HL-60 (cell line): ENCODE data around the gene NEURL2.

Source experiments
- DNase-seq, 2 experiments: peaks; one replicate each; pipeline ENCODE4 v3.0.0-alpha.2; 2010 to 2020; ENCODE audit warnings: low read depth in 1 of 2, low spot score in 1 of 2
- H3K27ac ChIP-seq: fragments of 250-450 bp; sonication (Bioruptor Pico); replicated peaks from 2 replicates; pipeline ENCODE4 v1.5.1; 2020; ENCODE audit warnings: mild to moderate bottlenecking, moderate library complexity
- H3K27me3 ChIP-seq: fragments of 250-450 bp; sonication (Bioruptor Pico); 2 replicates; pipeline ENCODE4 v1.5.1; 2021; ENCODE audit warnings: mild to moderate bottlenecking, moderate library complexity; ENCODE audit not compliant: insufficient read depth, poor library complexity, severe bottlenecking
- H3K4me3 ChIP-seq: replicated peaks from 2 replicates; pipeline ENCODE4 v1.5.1; 2011; ENCODE audit warnings: mild to moderate bottlenecking, control low read depth, low read length; ENCODE audit not compliant: insufficient read depth
- GABPA ChIP-seq: IDR thresholded peaks from 2 replicates; pipeline ENCODE4 v1.6.1; 2012; ENCODE audit warnings: low read depth
- POLR2AphosphoS5 ChIP-seq: IDR thresholded peaks from 2 replicates; pipeline ENCODE4 v1.6.1; 2012; ENCODE audit warnings: low read depth
- SPI1 ChIP-seq: IDR thresholded peaks from 2 replicates; pipeline ENCODE4 v1.6.1; 2012; ENCODE audit warnings: low read depth, mild to moderate bottlenecking, borderline replicate concordance
- TF ChIP-seq, protein P1 (sequence below): IDR thresholded peaks from 2 replicates; pipeline ENCODE4 v1.6.1; 2012; ENCODE audit warnings: low read depth; ENCODE audit not compliant: insufficient replicate concordance
- TF ChIP-seq, protein P2 (sequence below): IDR thresholded peaks from one replicate; pipeline ENCODE4 v1.5.1; 2011; ENCODE audit warnings: low read length, control low read depth, inconsistent platforms; ENCODE audit not compliant: insufficient read depth

The NEURL2 gene

DNA sequence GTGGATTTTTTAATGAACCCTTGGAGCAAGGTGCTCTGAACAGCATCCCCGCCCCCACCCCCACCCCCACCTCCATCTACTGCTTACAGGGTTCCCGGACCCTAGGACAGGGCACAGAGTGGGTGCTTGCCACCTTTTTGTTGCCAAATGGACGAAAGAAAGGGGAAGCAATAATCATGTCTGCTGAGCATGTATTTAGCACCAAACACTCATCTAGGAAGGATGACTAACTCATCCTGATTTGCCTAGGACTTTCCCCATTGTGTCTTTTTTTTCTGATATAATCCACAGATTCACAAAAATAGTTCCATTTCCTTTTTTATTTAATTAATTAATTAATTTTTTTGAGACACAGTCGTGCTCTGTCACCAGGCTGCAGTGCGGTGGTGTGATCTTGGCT is 22.1 kb upstream of the NEURL2 start:
- TF ChIP-seq, protein P1, sequence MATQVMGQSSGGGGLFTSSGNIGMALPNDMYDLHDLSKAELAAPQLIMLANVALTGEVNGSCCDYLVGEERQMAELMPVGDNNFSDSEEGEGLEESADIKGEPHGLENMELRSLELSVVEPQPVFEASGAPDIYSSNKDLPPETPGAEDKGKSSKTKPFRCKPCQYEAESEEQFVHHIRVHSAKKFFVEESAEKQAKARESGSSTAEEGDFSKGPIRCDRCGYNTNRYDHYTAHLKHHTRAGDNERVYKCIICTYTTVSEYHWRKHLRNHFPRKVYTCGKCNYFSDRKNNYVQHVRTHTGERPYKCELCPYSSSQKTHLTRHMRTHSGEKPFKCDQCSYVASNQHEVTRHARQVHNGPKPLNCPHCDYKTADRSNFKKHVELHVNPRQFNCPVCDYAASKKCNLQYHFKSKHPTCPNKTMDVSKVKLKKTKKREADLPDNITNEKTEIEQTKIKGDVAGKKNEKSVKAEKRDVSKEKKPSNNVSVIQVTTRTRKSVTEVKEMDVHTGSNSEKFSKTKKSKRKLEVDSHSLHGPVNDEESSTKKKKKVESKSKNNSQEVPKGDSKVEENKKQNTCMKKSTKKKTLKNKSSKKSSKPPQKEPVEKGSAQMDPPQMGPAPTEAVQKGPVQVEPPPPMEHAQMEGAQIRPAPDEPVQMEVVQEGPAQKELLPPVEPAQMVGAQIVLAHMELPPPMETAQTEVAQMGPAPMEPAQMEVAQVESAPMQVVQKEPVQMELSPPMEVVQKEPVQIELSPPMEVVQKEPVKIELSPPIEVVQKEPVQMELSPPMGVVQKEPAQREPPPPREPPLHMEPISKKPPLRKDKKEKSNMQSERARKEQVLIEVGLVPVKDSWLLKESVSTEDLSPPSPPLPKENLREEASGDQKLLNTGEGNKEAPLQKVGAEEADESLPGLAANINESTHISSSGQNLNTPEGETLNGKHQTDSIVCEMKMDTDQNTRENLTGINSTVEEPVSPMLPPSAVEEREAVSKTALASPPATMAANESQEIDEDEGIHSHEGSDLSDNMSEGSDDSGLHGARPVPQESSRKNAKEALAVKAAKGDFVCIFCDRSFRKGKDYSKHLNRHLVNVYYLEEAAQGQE, result no peak
- TF ChIP-seq POLR2AphosphoS5, result no peak
- TF ChIP-seq, protein P2, sequence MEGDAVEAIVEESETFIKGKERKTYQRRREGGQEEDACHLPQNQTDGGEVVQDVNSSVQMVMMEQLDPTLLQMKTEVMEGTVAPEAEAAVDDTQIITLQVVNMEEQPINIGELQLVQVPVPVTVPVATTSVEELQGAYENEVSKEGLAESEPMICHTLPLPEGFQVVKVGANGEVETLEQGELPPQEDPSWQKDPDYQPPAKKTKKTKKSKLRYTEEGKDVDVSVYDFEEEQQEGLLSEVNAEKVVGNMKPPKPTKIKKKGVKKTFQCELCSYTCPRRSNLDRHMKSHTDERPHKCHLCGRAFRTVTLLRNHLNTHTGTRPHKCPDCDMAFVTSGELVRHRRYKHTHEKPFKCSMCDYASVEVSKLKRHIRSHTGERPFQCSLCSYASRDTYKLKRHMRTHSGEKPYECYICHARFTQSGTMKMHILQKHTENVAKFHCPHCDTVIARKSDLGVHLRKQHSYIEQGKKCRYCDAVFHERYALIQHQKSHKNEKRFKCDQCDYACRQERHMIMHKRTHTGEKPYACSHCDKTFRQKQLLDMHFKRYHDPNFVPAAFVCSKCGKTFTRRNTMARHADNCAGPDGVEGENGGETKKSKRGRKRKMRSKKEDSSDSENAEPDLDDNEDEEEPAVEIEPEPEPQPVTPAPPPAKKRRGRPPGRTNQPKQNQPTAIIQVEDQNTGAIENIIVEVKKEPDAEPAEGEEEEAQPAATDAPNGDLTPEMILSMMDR, result no peak
- TF ChIP-seq SPI1, result no peak
- TF ChIP-seq GABPA, result no peak
- Histone ChIP-seq H3K4me3 (no peak overlapping the region), H3K27ac (no peak overlapping the region), H3K27me3 (no peaks in the 10 kb centered on the region)
- DNase-seq, result no peak

DNA sequence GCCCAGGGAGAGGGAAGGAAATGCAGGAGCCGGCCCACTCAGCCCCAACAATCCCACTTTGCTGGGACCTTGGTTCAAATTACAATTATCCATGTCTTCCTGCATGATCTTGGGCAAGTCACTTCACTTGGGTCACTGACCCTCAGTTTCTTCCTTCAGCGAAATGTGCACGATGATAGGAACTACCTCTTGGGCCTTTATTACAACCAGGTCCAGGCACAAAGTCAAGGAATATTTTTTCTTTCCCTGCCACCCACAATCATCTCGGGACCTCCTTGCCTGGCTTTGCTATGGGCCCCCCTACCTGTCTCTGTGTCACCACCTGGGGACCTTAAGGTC is 21.3 kb upstream of the NEURL2 start:
- Histone ChIP-seq H3K27ac (no peak overlapping the region), H3K27me3 (no peaks in the 10 kb centered on the region), H3K4me3 (no peak overlapping the region)
- TF ChIP-seq, protein P1, result no peak
- TF ChIP-seq POLR2AphosphoS5, result no peak
- TF ChIP-seq, protein P2, result no peak
- no peak for TF ChIP-seq SPI1
- DNase-seq, result no peak

DNA sequence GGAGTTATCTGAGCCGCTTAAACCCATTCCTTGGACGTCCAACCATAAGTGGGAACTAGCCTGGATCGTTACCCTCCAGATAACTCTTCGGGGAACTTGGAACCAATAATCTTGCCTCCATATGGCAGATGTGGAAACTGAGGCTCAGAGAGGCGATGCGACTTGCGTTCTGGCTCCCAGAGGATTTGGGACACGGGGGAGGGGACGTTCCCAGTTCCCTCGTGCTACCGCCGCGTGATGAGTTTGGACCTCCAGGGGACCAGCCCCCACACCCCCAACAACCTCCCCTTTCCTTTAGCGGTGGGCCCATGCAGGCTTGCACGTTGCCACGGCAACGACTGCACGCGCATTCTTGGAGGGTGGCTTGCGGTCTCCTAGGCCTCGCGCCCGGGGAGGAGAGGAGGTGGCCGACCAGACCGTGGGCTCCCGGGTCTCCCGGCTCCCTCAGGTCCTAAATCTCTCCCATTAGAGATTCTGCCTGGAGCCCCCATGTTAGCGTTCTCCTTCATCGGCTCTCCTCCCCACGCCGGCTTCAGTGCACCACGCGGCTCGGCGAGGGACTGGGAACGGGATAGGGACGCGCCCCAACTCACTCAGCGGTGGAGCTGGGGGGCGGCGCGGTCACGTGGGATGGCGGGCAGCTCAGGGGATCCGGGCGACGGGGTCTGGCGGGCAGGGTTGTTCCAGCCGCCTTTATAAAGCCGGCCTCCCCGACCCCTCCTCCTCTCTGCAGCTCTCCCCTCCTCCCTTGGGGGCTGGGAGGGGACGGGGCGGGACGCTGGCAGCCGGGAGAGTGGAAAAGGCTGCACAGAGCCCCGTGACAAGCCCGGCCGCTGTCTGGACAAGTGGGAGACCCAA is 20.7 kb upstream of the NEURL2 start, which contains the start of gene PLTP:
TSS of gene PLTP (minus strand) at position 670 of the 858 bp plus-strand sequence. CDS start 703 bp downstream, outside the sequence.
- Histone ChIP-seq H3K27me3 (no peaks in the 10 kb centered on the region), H3K27ac (peak within 1 kb of the TSS; percentile 69), H3K4me3 (no peak within 1 kb of the TSS)
- no peak for TF ChIP-seq SPI1
- DNase-seq, result no peak

DNA sequence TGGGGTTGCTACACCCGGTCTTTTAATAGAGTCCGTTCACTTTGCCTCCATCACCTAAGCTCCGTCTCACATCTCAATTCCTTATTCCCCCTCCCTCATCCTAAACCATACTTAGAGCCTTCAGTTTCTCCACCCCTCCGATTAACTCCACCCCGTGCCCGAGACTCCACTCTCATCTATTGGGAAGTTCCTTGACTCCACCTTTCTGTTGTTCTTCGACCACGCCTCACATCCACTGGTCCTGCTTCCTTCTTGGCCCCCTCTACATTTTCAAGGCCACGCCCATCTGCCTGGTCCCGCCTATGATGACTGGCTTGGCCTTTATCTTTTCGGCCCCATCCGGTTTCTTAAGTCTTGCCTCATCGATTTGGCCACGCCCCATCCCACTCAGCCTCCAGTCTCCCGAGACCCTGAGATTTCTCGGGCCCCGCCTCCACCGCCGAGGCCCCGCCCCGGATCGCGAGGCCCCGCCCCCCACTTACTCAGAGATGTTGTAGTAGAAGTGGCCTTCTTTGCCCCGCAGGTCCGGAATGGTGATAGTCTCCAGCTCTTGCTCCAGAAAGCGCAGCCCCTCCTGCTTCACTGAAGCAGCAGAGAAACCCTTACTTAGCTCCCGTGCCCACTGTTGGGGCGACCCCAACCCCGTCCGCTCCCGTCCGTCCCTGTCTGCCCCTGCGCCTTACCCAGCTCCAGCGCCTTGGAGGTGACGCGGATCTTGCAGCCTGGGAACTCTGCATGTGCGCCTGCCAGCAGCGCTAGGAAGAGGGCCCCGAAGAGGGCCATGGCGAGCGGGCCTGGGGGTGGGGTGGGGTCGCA is 19.9 kb upstream of the NEURL2 start:
- TF ChIP-seq, protein P2, result no peak
- TF ChIP-seq, protein P1, result no peak
- no peak for TF ChIP-seq SPI1
- TF ChIP-seq POLR2AphosphoS5, result no peak
- TF ChIP-seq GABPA, result no peak
- H3K27ac ChIP-seq, result peak overlapping the region; percentile 69
- DNase-seq, result peak; percentile 96 to 99
- no peak overlapping the region for H3K4me3 ChIP-seq
- no peaks in the 10 kb centered on the region for H3K27me3 ChIP-seq
